Panc1 (cell line): ENCODE results near the gene PEX5L. TPM values are rescaled to one million over a fixed set of nuclear protein-coding genes. Genes with fewer than 3 reads are reported as not detected.

Source experiments
- ATAC-seq: fragments of 200-7000 bp; cut with Tn5 transposase; 2 replicates; pipeline ENCODE4 v1.9.1; 2020; ENCODE audit warnings: mild to moderate bottlenecking, moderate library complexity
- BruUV-seq: library from RNA; stranded (reverse); fragments of 400-500 nt; replicated peaks from 2 replicates; lab custom pipeline; 2021; lab: Mats Ljungman, UMichigan
- CTCF ChIA-PET: fragments of 300-600 bp; sonication (Branson Sonifier 250); formaldehyde crosslinking; loops from one replicate; lab custom pipeline; 2022; ENCODE audit warnings: antibody characterized with exemption; lab: Charles Lee
- POLR2A ChIA-PET: fragments of 300-600 bp; sonication (Branson Sonifier 250); formaldehyde crosslinking; loops from one replicate; lab custom pipeline; 2022; ENCODE audit warnings: antibody characterized with exemption; lab: Charles Lee
- DNase-seq: peaks from one replicate; pipeline ENCODE4 v3.0.0-alpha.2; 2010; ENCODE audit warnings: low read depth, low spot score
- H3K27ac ChIP-seq: 2 replicates; pipeline ENCODE4 v1.5.1; 2011; ENCODE audit warnings: mild to moderate bottlenecking, low read length, inconsistent platforms
- H3K27me3 ChIP-seq: fragments of 200-500 bp; sonication (Bioruptor generic); 2 replicates; pipeline ENCODE4 v1.6.0; 2014; ENCODE audit warnings: low read length, inconsistent platforms; ENCODE audit not compliant: control insufficient read depth, insufficient read depth
- H3K36me3 ChIP-seq: fragments of 200-500 bp; sonication (Bioruptor generic); 2 replicates; pipeline ENCODE4 v1.5.1; 2014; ENCODE audit warnings: inconsistent platforms, mild to moderate bottlenecking, low read length, moderate library complexity; ENCODE audit not compliant: control insufficient read depth, insufficient read depth
- H3K4me1 ChIP-seq: 2 replicates; pipeline ENCODE4 v1.5.1; 2011; ENCODE audit warnings: inconsistent platforms, mild to moderate bottlenecking, low read length, moderate library complexity; ENCODE audit not compliant: control insufficient read depth, insufficient read depth
- H3K4me3 ChIP-seq, 2 experiments: 2 replicates each; pipeline ENCODE4 v1.5.1; 2011 to 2012; ENCODE audit warnings: low read depth in 2 of 2, low read length in 2 of 2, mild to moderate bottlenecking in 2 of 2, inconsistent platforms in 1 of 2, moderate library complexity in 1 of 2
- H3K9me3 ChIP-seq: fragments of 200-500 bp; sonication (Bioruptor generic); 2 replicates; pipeline ENCODE4 v1.5.1; 2014; ENCODE audit warnings: low read depth, mild to moderate bottlenecking, inconsistent platforms, low read length, moderate library complexity; ENCODE audit not compliant: control insufficient read depth, insufficient read depth
- POLR2AphosphoS5 ChIP-seq: IDR thresholded peaks from 2 replicates; pipeline ENCODE4 v1.6.1; 2012; ENCODE audit warnings: mild to moderate bottlenecking, low read depth, low read length, moderate library complexity
- SIN3A ChIP-seq: IDR thresholded peaks from 2 replicates; pipeline ENCODE4 v1.6.1; 2012; ENCODE audit warnings: low read depth, mild to moderate bottlenecking, low read length, moderate library complexity, borderline replicate concordance; ENCODE audit not compliant: insufficient read depth
- in situ Hi-C: cut with HindIII; loops from 2 replicates; pipeline ENCODE4 v1.10.0; 2016; ENCODE audit warnings: low sequenced_read_pairs, low pct_unique_long_range_greater_than_20kb
- intact Hi-C: fragments of 100-400 bp; cut with micrococcal nuclease; formaldehyde crosslinking; loops from one replicate; pipeline ENCODE4 v1.10.0; 2022; ENCODE audit not compliant: unreplicated experiment
- total RNA-seq: library from RNA; stranded (reverse); gene quantifications from one replicate; pipeline ENCODE4 v1.2.1, GENCODE V29; 2021; ENCODE audit not compliant: unreplicated experiment
- TF ChIP-seq, protein P1 (sequence below): fragments of 450-650 bp; IDR thresholded peaks from 2 replicates; pipeline ENCODE4 v1.5.1; 2017; ENCODE audit warnings: mild to moderate bottlenecking
- TF ChIP-seq, protein P2 (sequence below), 2 experiments: IDR thresholded peaks; 2 replicates each; pipeline ENCODE4 v1.6.1; 2011 to 2012; ENCODE audit warnings: low read depth in 2 of 2, control low read depth in 1 of 2, low read length in 1 of 2, mild to moderate bottlenecking in 1 of 2, moderate library complexity in 1 of 2; ENCODE audit not compliant: insufficient read depth in 1 of 2

The PEX5L gene
- total RNA-seq, 1 experiment from 2014 or later: 0.23 TPM

DNA sequence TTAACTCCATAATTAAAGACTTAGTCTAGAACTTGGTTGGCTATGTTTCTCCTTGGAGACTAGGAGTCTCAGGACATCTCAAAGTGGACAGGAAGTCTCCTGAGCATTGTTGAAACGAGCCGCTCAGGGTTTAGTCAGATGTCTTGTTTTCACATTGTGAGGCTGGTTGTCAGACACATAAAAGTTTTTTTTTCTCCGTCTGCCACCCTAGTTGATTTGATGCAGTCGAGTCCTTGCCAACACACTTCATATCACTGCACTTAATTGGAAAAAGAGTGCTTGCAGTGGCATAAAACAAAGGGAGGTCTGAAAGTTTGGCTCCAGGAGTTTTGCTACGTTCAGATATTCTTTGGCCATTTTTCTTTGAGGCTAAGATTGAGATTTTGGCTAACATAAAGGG is 291.0 kb downstream of the PEX5L start:
- ChIA-PET POLR2A (no interaction called here), CTCF (no interaction called here)
- ATAC-seq: no peak
- in situ Hi-C loops (no loop called here), intact Hi-C loops (no loop called here)
- DNase-seq: no peak
- TF ChIP-seq, protein P1, sequence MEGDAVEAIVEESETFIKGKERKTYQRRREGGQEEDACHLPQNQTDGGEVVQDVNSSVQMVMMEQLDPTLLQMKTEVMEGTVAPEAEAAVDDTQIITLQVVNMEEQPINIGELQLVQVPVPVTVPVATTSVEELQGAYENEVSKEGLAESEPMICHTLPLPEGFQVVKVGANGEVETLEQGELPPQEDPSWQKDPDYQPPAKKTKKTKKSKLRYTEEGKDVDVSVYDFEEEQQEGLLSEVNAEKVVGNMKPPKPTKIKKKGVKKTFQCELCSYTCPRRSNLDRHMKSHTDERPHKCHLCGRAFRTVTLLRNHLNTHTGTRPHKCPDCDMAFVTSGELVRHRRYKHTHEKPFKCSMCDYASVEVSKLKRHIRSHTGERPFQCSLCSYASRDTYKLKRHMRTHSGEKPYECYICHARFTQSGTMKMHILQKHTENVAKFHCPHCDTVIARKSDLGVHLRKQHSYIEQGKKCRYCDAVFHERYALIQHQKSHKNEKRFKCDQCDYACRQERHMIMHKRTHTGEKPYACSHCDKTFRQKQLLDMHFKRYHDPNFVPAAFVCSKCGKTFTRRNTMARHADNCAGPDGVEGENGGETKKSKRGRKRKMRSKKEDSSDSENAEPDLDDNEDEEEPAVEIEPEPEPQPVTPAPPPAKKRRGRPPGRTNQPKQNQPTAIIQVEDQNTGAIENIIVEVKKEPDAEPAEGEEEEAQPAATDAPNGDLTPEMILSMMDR: no peak
- TF ChIP-seq, protein P2, sequence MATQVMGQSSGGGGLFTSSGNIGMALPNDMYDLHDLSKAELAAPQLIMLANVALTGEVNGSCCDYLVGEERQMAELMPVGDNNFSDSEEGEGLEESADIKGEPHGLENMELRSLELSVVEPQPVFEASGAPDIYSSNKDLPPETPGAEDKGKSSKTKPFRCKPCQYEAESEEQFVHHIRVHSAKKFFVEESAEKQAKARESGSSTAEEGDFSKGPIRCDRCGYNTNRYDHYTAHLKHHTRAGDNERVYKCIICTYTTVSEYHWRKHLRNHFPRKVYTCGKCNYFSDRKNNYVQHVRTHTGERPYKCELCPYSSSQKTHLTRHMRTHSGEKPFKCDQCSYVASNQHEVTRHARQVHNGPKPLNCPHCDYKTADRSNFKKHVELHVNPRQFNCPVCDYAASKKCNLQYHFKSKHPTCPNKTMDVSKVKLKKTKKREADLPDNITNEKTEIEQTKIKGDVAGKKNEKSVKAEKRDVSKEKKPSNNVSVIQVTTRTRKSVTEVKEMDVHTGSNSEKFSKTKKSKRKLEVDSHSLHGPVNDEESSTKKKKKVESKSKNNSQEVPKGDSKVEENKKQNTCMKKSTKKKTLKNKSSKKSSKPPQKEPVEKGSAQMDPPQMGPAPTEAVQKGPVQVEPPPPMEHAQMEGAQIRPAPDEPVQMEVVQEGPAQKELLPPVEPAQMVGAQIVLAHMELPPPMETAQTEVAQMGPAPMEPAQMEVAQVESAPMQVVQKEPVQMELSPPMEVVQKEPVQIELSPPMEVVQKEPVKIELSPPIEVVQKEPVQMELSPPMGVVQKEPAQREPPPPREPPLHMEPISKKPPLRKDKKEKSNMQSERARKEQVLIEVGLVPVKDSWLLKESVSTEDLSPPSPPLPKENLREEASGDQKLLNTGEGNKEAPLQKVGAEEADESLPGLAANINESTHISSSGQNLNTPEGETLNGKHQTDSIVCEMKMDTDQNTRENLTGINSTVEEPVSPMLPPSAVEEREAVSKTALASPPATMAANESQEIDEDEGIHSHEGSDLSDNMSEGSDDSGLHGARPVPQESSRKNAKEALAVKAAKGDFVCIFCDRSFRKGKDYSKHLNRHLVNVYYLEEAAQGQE (IDR thresholded peaks at IDR 0.05; ENCODE audit: insufficient read depth in 1 of 2, low read depth in 2 of 2, low read length in 1 of 2): no peak
- no peak for TF ChIP-seq POLR2AphosphoS5
- no peak overlapping the region for H3K4me3 ChIP-seq
- no peaks in the 10 kb centered on the region for H3K36me3 ChIP-seq
- no peaks in the 10 kb centered on the region for H3K4me1 ChIP-seq
- no peak overlapping the region for H3K27ac ChIP-seq
- BruUV-seq: no TSS peak
- H3K27me3 ChIP-seq: no peaks in the 10 kb centered on the region
- H3K9me3 ChIP-seq: no peaks in the 10 kb centered on the region

GRCh38 chr3:179745079-179745478 is 291.7 kb downstream of the PEX5L start:
- H3K4me1 ChIP-seq: no peaks in the 10 kb centered on the region
- intact Hi-C loops (no loop called here), in situ Hi-C loops (no loop called here)
- H3K27me3 ChIP-seq: no peaks in the 10 kb centered on the region
- no peak overlapping the region for H3K4me3 ChIP-seq
- TF ChIP-seq, protein P2 (IDR thresholded peaks at IDR 0.05; ENCODE audit: insufficient read depth in 1 of 2, low read depth in 2 of 2, low read length in 1 of 2): no peak
- TF ChIP-seq SIN3A (no peak), POLR2AphosphoS5 (no peak)
- ChIA-PET CTCF (no interaction called here), POLR2A (no interaction called here)
- ATAC-seq (no peak), DNase-seq (no peak)
- no TSS peak for BruUV-seq
- H3K27ac ChIP-seq: no peak overlapping the region
- no peaks in the 10 kb centered on the region for H3K36me3 ChIP-seq
- H3K9me3 ChIP-seq: no peaks in the 10 kb centered on the region
